Ectodermal cell (in vitro differentiated cells): ENCODE data around the gene CNKSR3.

Experiments used
- H3K27ac ChIP-seq: 2 replicates; pipeline ENCODE4 v1.7.0; 2013; ENCODE audit warnings: mild to moderate bottlenecking, low read depth, low read length; ENCODE audit not compliant: insufficient read depth, poor library complexity, severe bottlenecking
- H3K27me3 ChIP-seq: 2 replicates; pipeline ENCODE4 v1.7.0; 2013; ENCODE audit warnings: mild to moderate bottlenecking, low read length; ENCODE audit not compliant: insufficient read depth, control insufficient read depth, poor library complexity, severe bottlenecking
- H3K36me3 ChIP-seq: one replicate; pipeline ENCODE4 v1.7.0; 2013; ENCODE audit warnings: low read length; ENCODE audit not compliant: control insufficient read depth, insufficient read depth
- H3K4me1 ChIP-seq: one replicate; pipeline ENCODE4 v1.7.0; 2013; ENCODE audit warnings: low read length; ENCODE audit not compliant: control insufficient read depth, insufficient read depth
- H3K4me3 ChIP-seq: 2 replicates; pipeline ENCODE4 v1.7.0; 2013; ENCODE audit warnings: low read depth, low read length, control low read depth; ENCODE audit not compliant: insufficient read depth
- H3K9me3 ChIP-seq: 2 replicates; pipeline ENCODE4 v1.7.0; 2013; ENCODE audit warnings: mild to moderate bottlenecking, low read length, moderate library complexity; ENCODE audit not compliant: control insufficient read depth
- WGBS, 2 experiments: methylation state at CpG; one replicate each; pipeline ENCODE4 v1.1.7; 2013; ENCODE audit warnings: missing lambda C conversion rate in 2 of 2; 5-methylcytosine and 5-hydroxymethylcytosine counted together

Gene CNKSR3

GRCh38 chr6:154406869-154407268 is 103.6 kb downstream of the CNKSR3 start:
- Histone ChIP-seq H3K9me3 (no peaks in the 10 kb centered on the region), H3K27me3 (no peaks in the 10 kb centered on the region), H3K27ac (no peak overlapping the region), H3K36me3 (peaks cover 44% of the 10 kb centered on the region), H3K4me1 (no peaks in the 10 kb centered on the region), H3K4me3 (no peak overlapping the region)
- WGBS, 2 experiments = 93 to 95% methylated on average over 10 of the region's 10 CpGs

- no peak overlapping the region for H3K27ac ChIP-seq
- no peaks in the 10 kb centered on the region for H3K27me3 ChIP-seq
- no peak overlapping the region for H3K4me3 ChIP-seq
- WGBS, 2 experiments = 93% methylated on average over 20 of the region's 20 CpGs
- H3K36me3 ChIP-seq = peaks cover 46% of the 10 kb centered on the region
- H3K4me1 ChIP-seq = no peaks in the 10 kb centered on the region
- no peaks in the 10 kb centered on the region for H3K9me3 ChIP-seq
Observed at GRCh38 chr6:154406301-154406700, 104.2 kb downstream of the CNKSR3 start.

- 92 to 99% methylated on average over 4 to 6 of the region's 6 CpGs for WGBS, 2 experiments
- Histone ChIP-seq H3K4me1 (no peaks in the 10 kb centered on the region), H3K27ac (no peak overlapping the region), H3K36me3 (peaks cover 41% of the 10 kb centered on the region), H3K27me3 (no peaks in the 10 kb centered on the region), H3K9me3 (no peaks in the 10 kb centered on the region), H3K4me3 (no peak overlapping the region)
Observed at GRCh38 chr6:154404791-154405400, 105.6 kb downstream of the CNKSR3 start.

GRCh38 chr6:154403788-154404187 is 106.7 kb downstream of the CNKSR3 start:
- Histone ChIP-seq H3K36me3 (peaks cover 33% of the 10 kb centered on the region), H3K4me3 (no peak overlapping the region), H3K4me1 (no peaks in the 10 kb centered on the region), H3K27me3 (no peaks in the 10 kb centered on the region), H3K27ac (no peak overlapping the region), H3K9me3 (no peaks in the 10 kb centered on the region)
- WGBS, 2 experiments = 88 to 89% methylated on average over 4 of the region's 4 CpGs

- no peak overlapping the region for H3K4me3 ChIP-seq
- no peaks in the 10 kb centered on the region for H3K4me1 ChIP-seq
- 90 to 94% methylated on average over 6 of the region's 6 CpGs for WGBS, 2 experiments
- H3K27me3 ChIP-seq = no peaks in the 10 kb centered on the region
- H3K27ac ChIP-seq = no peak overlapping the region
- no peaks in the 10 kb centered on the region for H3K9me3 ChIP-seq
- H3K36me3 ChIP-seq = peaks cover 22% of the 10 kb centered on the region
Observed at GRCh38 chr6:154402081-154402780, 108.3 kb downstream of the CNKSR3 start.

GRCh38 chr6:154399097-154399496 is 111.4 kb downstream of the CNKSR3 start:
- Histone ChIP-seq H3K4me1 (no peaks in the 10 kb centered on the region), H3K9me3 (no peaks in the 10 kb centered on the region), H3K27me3 (no peaks in the 10 kb centered on the region), H3K4me3 (no peak overlapping the region), H3K36me3 (peaks cover 6% of the 10 kb centered on the region), H3K27ac (no peak overlapping the region)
- WGBS, 2 experiments = 91 to 96% methylated on average over 5 of the region's 5 CpGs

GRCh38 chr6:154397491-154398195 is 112.8 kb downstream of the CNKSR3 start:
- H3K27me3 ChIP-seq = no peaks in the 10 kb centered on the region
- H3K4me3 ChIP-seq = no peak overlapping the region
- peaks cover 6% of the 10 kb centered on the region for H3K36me3 ChIP-seq
- H3K27ac ChIP-seq = no peak overlapping the region
- no peaks in the 10 kb centered on the region for H3K4me1 ChIP-seq
- WGBS, 2 experiments = 96% methylated on average over 9 of the region's 9 CpGs
- H3K9me3 ChIP-seq = no peaks in the 10 kb centered on the region

- no peak overlapping the region for H3K4me3 ChIP-seq
- no peaks in the 10 kb centered on the region for H3K36me3 ChIP-seq
- WGBS, 2 experiments = 93 to 94% methylated on average over 6 of the region's 6 CpGs
- H3K27me3 ChIP-seq = no peaks in the 10 kb centered on the region
- no peaks in the 10 kb centered on the region for H3K4me1 ChIP-seq
- no peaks in the 10 kb centered on the region for H3K9me3 ChIP-seq
- H3K27ac ChIP-seq = no peak overlapping the region
Observed at GRCh38 chr6:154395878-154396277, 114.6 kb downstream of the CNKSR3 start.

GRCh38 chr6:154395316-154395715 is 115.2 kb downstream of the CNKSR3 start:
- Histone ChIP-seq H3K27ac (no peak overlapping the region), H3K4me3 (no peak overlapping the region), H3K36me3 (no peaks in the 10 kb centered on the region), H3K9me3 (no peaks in the 10 kb centered on the region), H3K27me3 (no peaks in the 10 kb centered on the region), H3K4me1 (no peaks in the 10 kb centered on the region)

- H3K27me3 ChIP-seq = no peaks in the 10 kb centered on the region
- H3K9me3 ChIP-seq = no peaks in the 10 kb centered on the region
- no peak overlapping the region for H3K4me3 ChIP-seq
- no peaks in the 10 kb centered on the region for H3K36me3 ChIP-seq
- WGBS, 2 experiments = 95 to 100% methylated on average over 3 of the region's 3 CpGs
- H3K4me1 ChIP-seq = no peaks in the 10 kb centered on the region
- H3K27ac ChIP-seq = no peak overlapping the region
Observed at GRCh38 chr6:154394571-154394970, 115.9 kb downstream of the CNKSR3 start.
